ENCODE data around the gene GZF1. TPM values are rescaled to one million over a fixed set of nuclear protein-coding genes. Genes with fewer than 3 reads are reported as not detected.

Gene GZF1
- total RNA-seq, 1 donor from 2014 or later: 54.8 TPM

- peak; percentile 93 to 99 for DNase-seq (ENCODE audit: low spot score in 2 of 2)
- peak within 1 kb of the TSS; percentile 93 to 97 for H3K4me3 ChIP-seq
- no peaks in the 10 kb centered on the region for H3K27me3 ChIP-seq
- peak in 1 of 3 experiments; percentile 0 for TF ChIP-seq CTCF (IDR thresholded peaks at IDR 0.05)
- H3K36me3 ChIP-seq: peaks cover 7 to 10% of the 10 kb centered on the region in 2 donors
- H3K9me3 ChIP-seq: no peaks in the 10 kb centered on the region
- intact Hi-C loops (cut with DNase I): loop anchor here (1.0 to 10.0 kb wide), 7 partner anchors 8 to 1704 kb away; partner anchors contain the start of genes ACSS1, APMAP, GZF1 and SYNDIG1
- peak within 1 kb of the TSS; percentile 99 to 100 for H3K27ac ChIP-seq
- peaks cover 3 to 18% of the 10 kb centered on the region in 2 donors for H3K4me1 ChIP-seq
These were observed 11.6 kb upstream of the GZF1 start, which contains the start of gene NXT1 for GRCh38 chr20:23350196-23350903. NXT1 (plus strand) TSS chr20:23350791; CDS start chr20:23354042, 3,251 bp downstream.

GRCh38 chr20:23350904-23351838, 10.8 kb upstream of the GZF1 start:
- peaks cover 11 to 12% of the 10 kb centered on the region in 2 donors for H3K36me3 ChIP-seq
- peaks cover 3 to 18% of the 10 kb centered on the region in 2 donors for H3K4me1 ChIP-seq
- H3K9me3 ChIP-seq: no peaks in the 10 kb centered on the region
- H3K4me3 ChIP-seq: peak overlapping the region; percentile 93 to 97
- TF ChIP-seq CTCF (IDR thresholded peaks at IDR 0.05): no peak
- H3K27ac ChIP-seq: peak overlapping the region; percentile 99 to 100
- H3K27me3 ChIP-seq: no peaks in the 10 kb centered on the region
- intact Hi-C loops (cut with DNase I): loop anchor here (1.0 to 10.0 kb wide), 7 partner anchors 7 to 1704 kb away; partner anchors contain the start of genes ACSS1, APMAP, GZF1 and SYNDIG1
- peak; percentile 33 to 82 for DNase-seq (ENCODE audit: low spot score in 2 of 2)

- Histone ChIP-seq H3K27ac (peak overlapping the region; percentile 3 to 96), H3K4me3 (no peak overlapping the region), H3K36me3 (peaks cover 11 to 12% of the 10 kb centered on the region in 2 donors), H3K9me3 (no peaks in the 10 kb centered on the region), H3K4me1 (peaks cover 7 to 20% of the 10 kb centered on the region in 2 donors), H3K27me3 (no peaks in the 10 kb centered on the region)
- DNase-seq (ENCODE audit: low spot score in 2 of 2): no peak
- intact Hi-C loops (cut with DNase I): loop anchor here (10.0 kb wide), 3 partner anchors 1109 to 1699 kb away; partner anchors contain the start of genes ACSS1, APMAP and SYNDIG1
- TF ChIP-seq CTCF (IDR thresholded peaks at IDR 0.05): no peak
These were observed 5.8 kb upstream of the GZF1 start for GRCh38 chr20:23356203-23356602.

GRCh38 chr20:23357767-23358562, 4.0 kb upstream of the GZF1 start:
- Histone ChIP-seq H3K4me1 (peaks cover 3 to 13% of the 10 kb centered on the region in 2 donors), H3K9me3 (no peaks in the 10 kb centered on the region), H3K36me3 (peaks cover 11 to 12% of the 10 kb centered on the region in 2 donors), H3K4me3 (peak overlapping the region; percentile 61 to 66), H3K27me3 (no peaks in the 10 kb centered on the region), H3K27ac (peak overlapping the region; percentile 92 to 96)
- intact Hi-C loops (cut with DNase I): loop anchor here (1.0 to 10.0 kb wide), 4 partner anchors 8 to 1697 kb away; partner anchors contain the start of genes ACSS1, APMAP, NXT1 and SYNDIG1
- peak; percentile 100 for DNase-seq (ENCODE audit: low spot score in 2 of 2)
- TF ChIP-seq CTCF (IDR thresholded peaks at IDR 0.05): no peak
